ENCODE data around the gene GNG12. TPM values are rescaled to one million over a fixed set of nuclear protein-coding genes. Genes with fewer than 3 reads are reported as not detected.

GNG12 gene
- total RNA-seq, 1 donor from 2014 or later, result 23.2 TPM

- Mint-ChIP-seq H3K36me3 (peaks cover under 1% of the 10 kb centered on the region), H3K4me1 (ENCODE audit: unreplicated experiment) (peaks cover 31% of the 10 kb centered on the region), H3K9me3 (no peaks in the 10 kb centered on the region), H3K27me3 (no peaks in the 10 kb centered on the region), H3K4me3 (no peak overlapping the region), H3K27ac (peak overlapping the region; percentile 17)
- DNase-seq (ENCODE audit: extremely low spot score, unreplicated experiment), result no peak
- no peak for TF ChIP-seq CTCF (conservative IDR thresholded peaks at IDR 0.05)
Measured at GRCh38 chr1:67791261-67791660, 42.0 kb downstream of the GNG12 start.

- Mint-ChIP-seq H3K27me3 (no peaks in the 10 kb centered on the region), H3K27ac (no peak overlapping the region), H3K9me3 (no peaks in the 10 kb centered on the region), H3K36me3 (no peaks in the 10 kb centered on the region), H3K4me3 (no peak overlapping the region), H3K4me1 (ENCODE audit: unreplicated experiment) (peaks cover 31% of the 10 kb centered on the region)
- DNase-seq (ENCODE audit: extremely low spot score, unreplicated experiment), result no peak
- TF ChIP-seq CTCF (conservative IDR thresholded peaks at IDR 0.05), result no peak
Measured at GRCh38 chr1:67790201-67790692, 43.0 kb downstream of the GNG12 start.

GRCh38 chr1:67789551-67789950 lies 43.7 kb downstream of the GNG12 start:
- no peak overlapping the region for H3K4me3 Mint-ChIP-seq
- TF ChIP-seq CTCF (conservative IDR thresholded peaks at IDR 0.05), result no peak
- H3K27me3 Mint-ChIP-seq, result no peaks in the 10 kb centered on the region
- H3K9me3 Mint-ChIP-seq, result no peaks in the 10 kb centered on the region
- no peak overlapping the region for H3K27ac Mint-ChIP-seq
- H3K4me1 Mint-ChIP-seq (ENCODE audit: unreplicated experiment), result peaks cover 31% of the 10 kb centered on the region
- no peaks in the 10 kb centered on the region for H3K36me3 Mint-ChIP-seq
- DNase-seq (ENCODE audit: extremely low spot score, unreplicated experiment), result no peak

- H3K4me1 Mint-ChIP-seq (ENCODE audit: unreplicated experiment), result peaks cover 28% of the 10 kb centered on the region
- H3K36me3 Mint-ChIP-seq, result no peaks in the 10 kb centered on the region
- H3K9me3 Mint-ChIP-seq, result no peaks in the 10 kb centered on the region
Measured at GRCh38 chr1:67788904-67789303, 44.4 kb downstream of the GNG12 start.

GRCh38 chr1:67788238-67788790 lies 45.0 kb downstream of the GNG12 start:
- no peaks in the 10 kb centered on the region for H3K9me3 Mint-ChIP-seq
- H3K36me3 Mint-ChIP-seq, result no peaks in the 10 kb centered on the region
- H3K27me3 Mint-ChIP-seq, result no peaks in the 10 kb centered on the region
- H3K4me1 Mint-ChIP-seq (ENCODE audit: unreplicated experiment), result peaks cover 22% of the 10 kb centered on the region
- no peak overlapping the region for H3K4me3 Mint-ChIP-seq
- H3K27ac Mint-ChIP-seq, result no peak overlapping the region
- no peak for TF ChIP-seq CTCF (conservative IDR thresholded peaks at IDR 0.05)
- no peak for DNase-seq (ENCODE audit: extremely low spot score, unreplicated experiment)

More at GRCh38 chr1:67788904-67789303, 44.4 kb downstream of the GNG12 start:
- no peak for DNase-seq (ENCODE audit: extremely low spot score, unreplicated experiment)
- H3K4me3 Mint-ChIP-seq, result no peak overlapping the region
- H3K27ac Mint-ChIP-seq, result no peak overlapping the region
- TF ChIP-seq CTCF (conservative IDR thresholded peaks at IDR 0.05), result no peak
- H3K27me3 Mint-ChIP-seq, result no peaks in the 10 kb centered on the region
